HG02981 (cell line): ENCODE measurements around the gene DIRAS1.

Experiments used
- ATAC-seq: cut with Tn5 transposase; IDR thresholded peaks from one replicate; pipeline ENCODE4 v1.9.1; 2021; ENCODE audit warnings: mild to moderate bottlenecking, moderate library complexity; ENCODE audit not compliant: unreplicated experiment

Gene DIRAS1

GRCh38 chr19:2720777-2721569 is at the start of gene DIRAS1:
Gene DIRAS1, minus strand, starts transcription at chr19:2721372. Its CDS starts 3,566 bp downstream, at chr19:2717806.
- ATAC-seq, result no peak

- no peak for ATAC-seq
Observed at GRCh38 chr19:2770055-2771013, 49.2 kb upstream of the DIRAS1 start.

DNA sequence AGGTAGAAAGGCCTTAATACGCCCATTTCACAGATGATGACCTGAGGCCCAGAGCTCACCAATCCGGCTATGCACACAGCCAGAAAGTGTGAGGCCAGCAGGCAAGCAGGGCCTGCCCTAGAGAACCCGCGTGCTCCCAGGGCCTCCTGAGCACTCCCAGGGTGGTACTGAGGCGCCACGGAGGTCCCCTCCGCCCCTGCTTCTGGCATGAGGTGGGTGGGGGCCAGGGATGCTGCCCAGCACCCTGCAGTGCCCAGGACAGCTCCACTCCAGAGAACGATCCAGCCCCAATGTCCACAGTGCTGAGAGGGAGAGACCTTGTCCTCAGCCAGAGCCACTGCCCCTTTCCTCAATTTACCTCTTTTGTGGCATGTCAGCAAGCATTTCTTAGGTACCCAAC is 48.0 kb upstream of the DIRAS1 start:
- ATAC-seq, result no peak

GRCh38 chr19:2768365-2769132 is 47.4 kb upstream of the DIRAS1 start:
- no peak for ATAC-seq

DNA sequence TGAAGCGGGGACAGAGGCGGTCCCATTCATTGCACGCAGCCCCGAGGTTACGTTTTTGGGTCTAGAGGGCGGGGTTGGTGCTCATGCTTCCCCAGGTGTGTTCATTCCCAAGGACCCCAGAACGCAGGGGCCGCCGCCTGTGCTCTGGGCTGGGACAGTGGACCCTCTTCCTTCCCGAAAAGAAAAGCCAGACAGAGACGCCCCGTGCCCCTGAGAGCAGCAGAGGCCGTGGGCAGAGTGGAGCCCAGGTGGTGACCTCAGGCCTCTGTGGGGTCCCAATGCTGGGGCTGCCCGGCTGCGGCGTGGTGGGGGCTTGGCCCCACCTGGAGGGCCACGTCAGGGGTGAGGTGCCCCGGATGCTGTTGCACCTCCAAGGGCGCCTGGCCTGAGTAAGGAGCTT is 46.5 kb upstream of the DIRAS1 start:
- ATAC-seq, result no peak

- no peak for ATAC-seq
Observed at GRCh38 chr19:2766594-2767372, 45.6 kb upstream of the DIRAS1 start.

DNA sequence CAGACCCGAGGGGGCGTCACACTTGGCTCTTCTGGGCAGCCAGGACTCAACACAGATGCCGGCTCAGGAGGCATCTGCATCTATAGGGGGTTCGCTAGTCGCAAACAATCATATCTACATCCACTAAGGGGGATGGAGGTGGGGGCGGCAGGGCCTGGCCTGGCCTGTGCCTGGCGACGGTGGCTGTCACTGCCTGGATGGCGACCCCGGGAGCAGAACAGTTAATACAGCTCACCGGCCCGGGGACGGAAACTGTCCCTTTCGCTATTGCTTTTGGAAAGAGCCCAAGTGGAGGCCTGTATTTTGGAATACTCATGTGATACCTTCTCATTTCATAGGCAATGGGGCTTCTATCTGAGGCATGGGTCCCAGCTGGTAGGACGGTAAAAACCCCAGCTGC is 44.2 kb upstream of the DIRAS1 start:
- no peak for ATAC-seq

GRCh38 chr19:2764945-2765344 is 43.8 kb upstream of the DIRAS1 start:
- no peak for ATAC-seq

DNA sequence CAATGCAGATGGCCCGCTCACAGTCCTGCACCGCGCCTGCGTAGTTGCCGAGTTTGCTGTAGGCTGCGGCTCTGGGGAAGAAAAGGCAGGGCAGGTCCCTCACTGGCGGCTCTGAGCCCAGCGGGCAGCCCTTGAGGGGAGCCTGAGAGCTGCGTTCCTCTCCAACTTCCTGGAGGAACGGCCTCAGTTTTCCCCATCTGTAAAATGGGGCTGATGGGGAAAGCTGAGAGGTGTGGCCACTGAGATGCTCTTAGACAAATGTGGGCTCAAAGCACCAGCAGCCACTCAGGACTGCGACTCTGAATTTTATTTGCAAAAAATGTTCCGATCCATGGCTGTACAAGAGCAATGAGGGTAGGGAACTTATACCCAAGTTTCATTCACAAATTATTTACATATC is 42.5 kb upstream of the DIRAS1 start:
- no peak for ATAC-seq

GRCh38 chr19:2762783-2763496 is 41.8 kb upstream of the DIRAS1 start:
- ATAC-seq, result no peak

GRCh38 chr19:2761876-2762782 is 41.0 kb upstream of the DIRAS1 start:
- no peak for ATAC-seq

DNA sequence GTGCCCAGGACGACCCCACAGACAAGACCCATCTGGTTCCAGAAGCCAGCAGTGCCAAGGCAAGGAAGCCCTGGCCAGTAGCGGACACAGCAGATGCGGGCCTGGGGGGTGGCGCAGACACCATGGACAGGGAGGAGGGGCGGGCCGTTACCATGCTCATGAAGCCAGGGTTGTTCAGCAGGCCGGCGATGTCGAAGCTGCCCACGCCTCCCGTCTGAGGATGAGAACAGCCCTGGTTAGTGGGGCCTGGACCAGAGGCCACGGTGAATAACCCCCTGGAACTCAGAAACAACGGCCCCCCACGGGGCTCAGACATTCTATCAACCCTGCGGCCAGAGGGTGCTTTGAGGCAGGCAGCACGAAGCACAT is 40.1 kb upstream of the DIRAS1 start:
- ATAC-seq, result no peak

- ATAC-seq, result no peak
Observed at GRCh38 chr19:2759965-2760364, 38.8 kb upstream of the DIRAS1 start.

- ATAC-seq, result no peak
Observed at GRCh38 chr19:2759362-2759761, 38.2 kb upstream of the DIRAS1 start.

- no peak for ATAC-seq
Observed at GRCh38 chr19:2758601-2759313, 37.6 kb upstream of the DIRAS1 start.

DNA sequence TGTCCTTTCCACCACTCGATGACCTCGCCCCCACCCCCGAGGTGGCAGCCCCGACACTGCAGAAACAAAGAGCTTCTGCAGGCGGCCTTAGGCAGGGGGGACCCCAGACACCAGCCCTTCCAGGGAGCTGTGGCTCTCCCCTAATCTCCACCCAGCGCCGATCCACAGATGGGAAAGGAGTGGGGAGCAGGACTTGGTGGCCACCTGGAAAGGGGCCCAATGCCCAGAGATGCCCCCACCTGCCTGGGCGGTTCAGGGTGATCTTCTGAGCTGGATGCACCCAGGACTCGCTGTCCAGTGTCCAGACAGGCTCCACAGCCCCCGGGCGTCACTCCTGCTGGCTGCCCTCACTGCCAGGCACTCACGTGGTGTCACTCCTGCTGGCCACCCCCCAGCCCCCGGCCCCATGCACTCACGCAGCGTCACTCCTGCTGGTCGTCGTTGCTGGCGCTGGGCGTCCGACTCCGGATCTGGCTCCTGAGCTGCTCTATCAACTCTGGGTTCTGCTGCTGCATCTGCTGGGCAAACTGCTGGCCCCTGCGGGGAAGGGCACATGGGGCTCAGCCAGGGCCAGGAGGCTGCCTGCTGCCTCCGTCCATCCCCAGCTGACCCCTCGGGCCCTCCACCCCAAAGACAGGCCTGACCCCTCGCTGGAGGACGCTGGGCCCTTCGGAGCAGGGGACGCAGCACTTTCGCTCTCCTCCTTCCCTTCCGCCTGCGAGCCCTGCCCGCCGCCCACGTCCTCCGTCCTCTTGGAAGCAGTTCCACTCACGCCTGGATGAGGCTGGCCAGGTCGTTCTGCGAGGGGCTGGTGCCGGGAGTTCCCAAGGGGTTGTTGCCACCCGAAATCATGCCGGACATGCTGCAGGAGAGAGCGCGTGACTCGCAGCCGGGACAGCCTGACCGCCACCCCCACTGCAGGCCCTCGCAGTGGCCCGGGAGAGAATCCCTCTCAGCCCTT is 36.0 kb upstream of the DIRAS1 start:
- no peak for ATAC-seq

- no peak for ATAC-seq
Observed at GRCh38 chr19:2756477-2756876, 35.3 kb upstream of the DIRAS1 start.
